Esophagus muscularis mucosa (tissue), 4 donors: ENCODE results near the gene NOX3.

Source experiments
- CTCF ChIP-seq, 3 experiments: fragments of 200-600 bp in 2 of 3; fragments of 450-650 bp in 1 of 3; sonication (generic) in 2 of 3; IDR thresholded peaks; one replicate each; pipeline ENCODE4 v1.5.1; 2017 to 2019; ENCODE audit warnings: antibody characterized with exemption in 3 of 3, mild to moderate bottlenecking in 2 of 3, moderate library complexity in 1 of 3
- EP300 ChIP-seq: sonication (generic); formaldehyde crosslinking; IDR thresholded peaks from one replicate; pipeline ENCODE4 v1.6.1; 2017; ENCODE audit warnings: antibody characterized with exemption
- POLR2A ChIP-seq: fragments of 450-650 bp; IDR thresholded peaks from one replicate; pipeline ENCODE4 v1.6.1; 2017; ENCODE audit warnings: antibody characterized with exemption, moderate library complexity, mild to moderate bottlenecking, low read depth
- POLR2AphosphoS5 ChIP-seq, 2 donors: sonication (generic); formaldehyde crosslinking; IDR thresholded peaks; one replicate each; pipeline ENCODE4 v1.6.1; 2017; ENCODE audit warnings: antibody characterized with exemption in 2 of 2

- TF ChIP-seq POLR2AphosphoS5 (IDR thresholded peaks at IDR 0.05) = no peak
- no peak for TF ChIP-seq CTCF (IDR thresholded peaks at IDR 0.05)
- TF ChIP-seq EP300 = no peak
- no peak for TF ChIP-seq POLR2A
Measured at GRCh38 chr6:155400654-155400965, 55.0 kb downstream of the NOX3 start.
